ENCODE measurements around the gene CYB5A.
"Not testable (repeated sequence)": the region's sequence is repeated elsewhere in the genome, so short reads cannot be mapped to it uniquely, and the experiment has no call there.

CYB5A gene

GRCh38 chr18:74299162-74299561 is 7.4 kb upstream of the CYB5A start:
- DNase-seq = no peak

- no peak for DNase-seq
These were observed 2.8 kb upstream of the CYB5A start for GRCh38 chr18:74294526-74294925.

- not testable (repeated sequence) for DNase-seq
These were observed 1.2 kb upstream of the CYB5A start for GRCh38 chr18:74292982-74293381.

- DNase-seq = no peak
These were observed 737 bp upstream of the CYB5A start for GRCh38 chr18:74292541-74292858.

- DNase-seq = peak in 3 of 56 donors; percentile 43 to 53 (median 53)
These were observed 342 bp downstream of the CYB5A start for GRCh38 chr18:74291472-74291770.

- DNase-seq = peak in 3 of 56 donors; percentile 9 to 48 (median 40)
These were observed 830 bp downstream of the CYB5A start for GRCh38 chr18:74290794-74291471.

- DNase-seq = no peak
These were observed 1.7 kb downstream of the CYB5A start for GRCh38 chr18:74290021-74290420.

GRCh38 chr18:74289137-74289536 is 2.6 kb downstream of the CYB5A start:
- DNase-seq = no peak

GRCh38 chr18:74288730-74289129 is 3.0 kb downstream of the CYB5A start:
- no peak for DNase-seq

GRCh38 chr18:74288041-74288440 is 3.7 kb downstream of the CYB5A start:
- DNase-seq = no peak

- no peak for DNase-seq
These were observed 4.9 kb downstream of the CYB5A start for GRCh38 chr18:74286856-74287255.

GRCh38 chr18:74286106-74286855 is 5.5 kb downstream of the CYB5A start:
- no peak for DNase-seq

GRCh38 chr18:74285583-74285982 is 6.2 kb downstream of the CYB5A start:
- DNase-seq = not testable (repeated sequence)

- no peak for DNase-seq
These were observed 6.8 kb downstream of the CYB5A start for GRCh38 chr18:74284980-74285355.

- DNase-seq = peak in 7 of 56 donors; percentile 10 to 26 (median 14)
These were observed 7.4 kb downstream of the CYB5A start for GRCh38 chr18:74284191-74284979.

GRCh38 chr18:74283646-74284045 is 8.1 kb downstream of the CYB5A start:
- DNase-seq = no peak

GRCh38 chr18:74282755-74283554 is 8.8 kb downstream of the CYB5A start:
- DNase-seq = no peak

GRCh38 chr18:74281980-74282754 is 9.6 kb downstream of the CYB5A start:
- no peak for DNase-seq

- no peak for DNase-seq
These were observed 10.5 kb downstream of the CYB5A start for GRCh38 chr18:74281011-74281979.

GRCh38 chr18:74278983-74279382 is 12.8 kb downstream of the CYB5A start:
- DNase-seq = no peak
